Trophoblast cell (in vitro differentiated cells and primary cell): ENCODE results near the gene CHST15.

Source experiments
- DNase-seq, 2 donors: peaks; one replicate each; pipeline ENCODE4 v3.0.0-alpha.2; 2016
- H2AFZ ChIP-seq: 2 replicates; pipeline ENCODE4 v1.6.1; 2013; ENCODE audit warnings: low read length, moderate library complexity, mild to moderate bottlenecking; ENCODE audit not compliant: insufficient read depth, poor library complexity
- H2AK5ac ChIP-seq: 2 replicates; pipeline ENCODE4 v1.6.1; 2013; ENCODE audit warnings: mild to moderate bottlenecking, low read length
- H2BK120ac ChIP-seq: 2 replicates; pipeline ENCODE4 v1.6.1; 2013; ENCODE audit warnings: low read length, mild to moderate bottlenecking, moderate library complexity; ENCODE audit not compliant: insufficient read depth, poor library complexity
- H2BK12ac ChIP-seq: 2 replicates; pipeline ENCODE4 v1.6.1; 2013; ENCODE audit warnings: mild to moderate bottlenecking, low read length, moderate library complexity
- H2BK5ac ChIP-seq: 2 replicates; pipeline ENCODE4 v1.6.1; 2013; ENCODE audit warnings: low read length, low read depth, moderate library complexity, mild to moderate bottlenecking; ENCODE audit not compliant: poor library complexity
- H3K14ac ChIP-seq: 2 replicates; pipeline ENCODE4 v1.6.1; 2013; ENCODE audit warnings: mild to moderate bottlenecking, low read length
- H3K18ac ChIP-seq: 2 replicates; pipeline ENCODE4 v1.6.1; 2013; ENCODE audit warnings: mild to moderate bottlenecking, low read length
- H3K23ac ChIP-seq: 2 replicates; pipeline ENCODE4 v1.6.1; 2013; ENCODE audit warnings: low read length
- H3K27ac ChIP-seq: 2 replicates; pipeline ENCODE4 v1.5.1; 2013; ENCODE audit warnings: low read depth, mild to moderate bottlenecking, inconsistent platforms, low read length, moderate library complexity
- H3K27me3 ChIP-seq: 2 replicates; pipeline ENCODE4 v1.6.1; 2013; ENCODE audit warnings: inconsistent platforms, mild to moderate bottlenecking, low read length, moderate library complexity; ENCODE audit not compliant: insufficient read depth
- H3K36me3 ChIP-seq, 2 experiments: 1 replicate in 1 of 2; 2 replicates in 1 of 2; pipeline ENCODE4 v1.6.1; 2013; ENCODE audit warnings: low read length in 2 of 2, mild to moderate bottlenecking in 2 of 2, moderate library complexity in 1 of 2; ENCODE audit not compliant: insufficient read depth in 2 of 2, control insufficient read depth in 1 of 2
- H3K4ac ChIP-seq: 2 replicates; pipeline ENCODE4 v1.6.1; 2013; ENCODE audit warnings: low read depth, mild to moderate bottlenecking, low read length, moderate library complexity
- H3K4me1 ChIP-seq, 2 experiments: 1 replicate in 1 of 2; 2 replicates in 1 of 2; pipeline ENCODE4 v1.6.1; 2013; ENCODE audit warnings: low read length in 2 of 2, mild to moderate bottlenecking in 2 of 2, moderate library complexity in 1 of 2; ENCODE audit not compliant: insufficient read depth in 2 of 2, control insufficient read depth in 1 of 2
- H3K4me2 ChIP-seq: 2 replicates; pipeline ENCODE4 v1.6.1; 2013; ENCODE audit warnings: inconsistent platforms, mild to moderate bottlenecking, low read length, moderate library complexity
- H3K4me3 ChIP-seq: 2 replicates; pipeline ENCODE4 v1.5.1; 2013; ENCODE audit warnings: mild to moderate bottlenecking, low read depth, low read length, inconsistent platforms
- H3K79me1 ChIP-seq: one replicate; pipeline ENCODE4 v1.6.1; 2013; ENCODE audit warnings: low read length
- H3K79me2 ChIP-seq: 2 replicates; pipeline ENCODE4 v1.6.1; 2013; ENCODE audit warnings: low read length, mild to moderate bottlenecking; ENCODE audit not compliant: control insufficient read depth, insufficient read depth, poor library complexity
- H3K9ac ChIP-seq: 2 replicates; pipeline ENCODE4 v1.6.1; 2013; ENCODE audit warnings: mild to moderate bottlenecking, low read length
- H3K9me3 ChIP-seq: 2 replicates; pipeline ENCODE4 v1.6.1; 2013; ENCODE audit warnings: low read depth, mild to moderate bottlenecking, control low read depth, inconsistent platforms, low read length; ENCODE audit not compliant: insufficient read depth
- H4K12ac ChIP-seq: 2 replicates; pipeline ENCODE4 v1.6.1; 2013; ENCODE audit warnings: low read depth, mild to moderate bottlenecking, low read length, moderate library complexity
- H4K8ac ChIP-seq: 2 replicates; pipeline ENCODE4 v1.6.1; 2013; ENCODE audit warnings: low read depth, mild to moderate bottlenecking, low read length, moderate library complexity
- H4K91ac ChIP-seq: one replicate; pipeline ENCODE4 v1.6.1; 2013; ENCODE audit warnings: low read depth, mild to moderate bottlenecking, low read length, moderate library complexity
- WGBS: extraction: QIAGEN DNeasy Blood & Tissue Kit; methylation state at CpG from one replicate; pipeline ENCODE4 v1.1.7; 2013; ENCODE audit warnings: missing lambda C conversion rate; ENCODE audit not compliant: insufficient read length, insufficient coverage; ENCODE audit errors: extremely low coverage; 5-methylcytosine and 5-hydroxymethylcytosine counted together

The CHST15 gene

DNA sequence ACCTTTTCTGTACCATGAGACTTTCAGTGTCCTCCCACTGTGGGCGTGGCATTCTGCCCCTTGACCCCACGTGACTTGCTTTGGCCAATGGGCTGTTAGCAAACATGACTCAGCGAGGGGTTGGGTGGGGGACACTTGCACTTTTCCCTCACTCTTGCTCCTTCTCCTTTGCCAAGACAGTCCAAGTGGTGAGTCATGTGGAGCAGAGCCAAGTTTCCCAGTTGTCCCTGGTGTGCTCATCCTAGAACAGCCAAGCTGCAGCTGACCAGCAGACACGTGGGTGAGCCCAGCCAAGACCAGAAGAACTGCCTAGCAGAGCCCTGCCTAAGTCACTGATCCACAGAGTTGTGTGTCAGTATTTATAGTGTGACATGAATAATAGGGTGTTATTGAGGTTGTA lies 119.0 kb downstream of the CHST15 start:
- Histone ChIP-seq H3K9ac (no peak overlapping the region), H3K18ac (no peak overlapping the region), H2BK5ac (no peak overlapping the region), H3K4me2 (no peak overlapping the region), H3K79me2 (no peaks in the 10 kb centered on the region), H3K23ac (no peak overlapping the region), H2AK5ac (no peak overlapping the region), H3K36me3 (no peaks in the 10 kb centered on the region), H4K8ac (no peak overlapping the region), H3K4me3 (no peak overlapping the region), H2BK12ac (no peak overlapping the region), H4K12ac (no peak overlapping the region), H2AFZ (no peak overlapping the region), H3K79me1 (no peaks in the 10 kb centered on the region), H4K91ac (no peak overlapping the region), H3K4me1 (peaks cover 0 to 1% of the 10 kb centered on the region in 2 experiments), H2BK120ac (no peak overlapping the region), H3K27ac (no peak overlapping the region), H3K9me3 (peaks cover 7% of the 10 kb centered on the region), H3K27me3 (peaks cover 20% of the 10 kb centered on the region), H3K4ac (no peak overlapping the region), H3K14ac (no peak overlapping the region)
- DNase-seq, result no peak
- WGBS, result no CpG with 5 or more reads among the region's 4 CpGs

DNA sequence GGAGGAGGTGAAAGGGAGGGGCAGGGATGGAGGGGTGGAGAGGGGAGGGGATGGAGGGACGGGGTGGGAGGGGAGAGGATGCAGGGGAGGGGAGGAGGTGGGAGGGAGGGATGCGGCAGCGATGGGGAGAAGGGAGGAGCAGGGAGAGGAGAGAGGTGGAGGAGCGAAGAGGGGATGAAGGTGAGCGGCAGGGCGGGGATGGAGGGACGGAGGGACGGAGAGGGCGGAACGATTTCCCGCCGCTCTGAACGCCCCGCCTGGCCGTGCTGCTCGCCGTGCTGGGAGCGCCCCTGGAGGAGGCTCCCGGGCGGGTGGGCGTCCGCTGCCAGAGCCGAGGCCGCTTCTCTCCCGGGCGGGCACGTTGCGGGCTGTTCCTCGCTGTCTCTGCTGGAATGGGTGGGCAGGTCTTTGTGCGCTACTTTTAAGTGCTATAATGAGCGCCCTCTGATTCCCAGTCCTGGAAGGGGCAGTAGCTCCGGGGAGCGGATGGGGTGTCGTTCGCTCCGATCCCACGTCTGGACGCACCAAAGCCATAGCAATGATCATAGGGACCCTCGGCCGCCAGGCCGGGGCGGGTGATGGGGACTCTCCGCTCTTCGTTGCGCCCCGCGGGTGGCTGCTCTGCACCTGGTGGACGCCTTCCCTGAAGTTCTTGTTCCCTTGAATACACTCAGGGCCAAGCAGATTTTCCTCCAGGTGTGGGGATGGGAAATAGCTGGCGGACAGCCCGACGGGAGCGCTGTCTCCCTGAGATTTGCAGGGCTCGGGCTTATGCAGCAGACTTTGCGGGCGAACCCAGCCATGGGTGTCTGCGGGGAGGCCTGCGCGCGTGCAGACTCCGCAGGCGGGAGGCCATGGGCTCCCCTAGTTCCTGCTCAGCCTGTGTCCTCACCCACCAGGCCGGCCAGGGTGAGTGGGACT lies 120.7 kb downstream of the CHST15 start:
- no peak overlapping the region for H3K9ac ChIP-seq
- H2BK12ac ChIP-seq, result no peak overlapping the region
- no peak overlapping the region for H3K14ac ChIP-seq
- no peak overlapping the region for H2AK5ac ChIP-seq
- H3K36me3 ChIP-seq, result no peaks in the 10 kb centered on the region
- no peak overlapping the region for H2BK5ac ChIP-seq
- H3K79me1 ChIP-seq, result no peaks in the 10 kb centered on the region
- no peak overlapping the region for H2AFZ ChIP-seq
- H4K8ac ChIP-seq, result no peak overlapping the region
- no peak overlapping the region for H3K23ac ChIP-seq
- H2BK120ac ChIP-seq, result no peak overlapping the region
- H3K4me3 ChIP-seq, result peak overlapping the region; percentile 25
- peaks cover 7% of the 10 kb centered on the region for H3K9me3 ChIP-seq
- no CpG with 5 or more reads among the region's 62 CpGs for WGBS
- H3K18ac ChIP-seq, result no peak overlapping the region
- no peaks in the 10 kb centered on the region for H3K79me2 ChIP-seq
- DNase-seq, result no peak
- H3K4me2 ChIP-seq, result peak overlapping the region; percentile 42
- H3K27me3 ChIP-seq, result peaks cover 20% of the 10 kb centered on the region
- no peak overlapping the region for H3K27ac ChIP-seq
- no peak overlapping the region for H4K91ac ChIP-seq
- no peak overlapping the region for H3K4ac ChIP-seq
- peaks cover 0 to 1% of the 10 kb centered on the region in 2 experiments for H3K4me1 ChIP-seq
- no peak overlapping the region for H4K12ac ChIP-seq

DNA sequence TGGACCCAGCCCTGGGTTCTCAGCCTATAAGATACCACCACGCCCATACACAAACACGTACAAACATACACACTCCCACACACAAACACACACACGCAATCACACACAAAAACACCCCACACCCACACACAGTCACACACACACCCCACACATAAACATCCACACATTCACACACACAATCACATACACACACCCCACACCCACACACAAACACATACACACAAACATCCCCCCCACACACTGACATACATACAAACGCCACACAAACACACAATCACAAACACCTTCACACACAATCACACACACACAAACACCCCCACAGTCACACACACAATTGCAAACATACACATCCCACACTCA lies 122.5 kb downstream of the CHST15 start:
- Histone ChIP-seq H3K27ac (no peak overlapping the region), H3K27me3 (peaks cover 20% of the 10 kb centered on the region), H3K14ac (no peak overlapping the region), H4K12ac (no peak overlapping the region), H3K18ac (no peak overlapping the region), H3K9me3 (peaks cover 7% of the 10 kb centered on the region), H2BK5ac (no peak overlapping the region), H3K9ac (no peak overlapping the region), H2AFZ (no peak overlapping the region), H3K79me1 (no peaks in the 10 kb centered on the region), H4K91ac (no peak overlapping the region), H3K23ac (peak overlapping the region; percentile 63), H3K4me3 (peak overlapping the region; percentile 44), H3K4me2 (no peak overlapping the region), H3K79me2 (no peaks in the 10 kb centered on the region), H3K4me1 (peaks cover 0 to 1% of the 10 kb centered on the region in 2 experiments), H3K4ac (no peak overlapping the region), H2BK120ac (no peak overlapping the region), H2BK12ac (no peak overlapping the region), H4K8ac (no peak overlapping the region), H2AK5ac (no peak overlapping the region), H3K36me3 (no peaks in the 10 kb centered on the region)
- DNase-seq, result no peak
- whole genome bisulfite sequencing, result 100% methylated on average over 2 of the region's 4 CpGs

DNA sequence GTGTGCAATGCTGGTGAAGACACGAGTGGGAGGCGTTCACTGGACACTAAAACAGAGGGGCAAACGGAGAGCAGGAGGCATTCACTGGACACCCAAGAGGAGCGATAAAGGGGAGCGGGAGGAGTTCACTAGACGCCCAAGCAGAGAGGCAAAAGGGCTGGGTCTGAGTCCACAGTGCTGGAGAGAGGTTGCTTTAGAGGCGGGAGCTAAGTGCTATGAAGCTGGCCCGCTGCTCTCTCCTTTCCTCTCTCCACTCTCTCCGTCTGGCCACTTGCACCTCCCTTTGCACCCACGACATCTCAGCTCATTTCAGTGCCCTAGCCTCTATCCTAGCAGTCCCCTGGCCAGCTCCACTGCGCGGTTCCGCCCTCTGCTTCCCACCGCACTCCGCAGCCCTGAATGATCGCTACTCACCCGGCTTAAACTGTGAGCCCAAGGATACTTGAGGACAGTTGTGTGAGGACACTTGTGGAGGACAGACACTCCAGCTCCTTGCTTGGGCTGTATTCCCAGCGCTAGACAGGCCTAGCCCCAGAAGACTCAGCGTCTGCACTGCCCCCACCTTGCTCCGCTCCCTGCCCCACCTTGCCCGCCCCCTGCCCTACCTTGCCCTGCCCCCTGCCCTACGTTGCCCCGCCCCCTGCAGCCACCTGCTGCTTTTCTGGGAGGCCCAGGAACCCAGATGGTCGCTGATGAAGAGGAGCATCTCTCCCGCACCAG lies 123.0 kb downstream of the CHST15 start:
- Histone ChIP-seq H3K79me2 (no peaks in the 10 kb centered on the region), H3K27ac (no peak overlapping the region), H3K4me3 (no peak overlapping the region), H3K9ac (no peak overlapping the region), H2BK120ac (no peak overlapping the region), H4K91ac (no peak overlapping the region), H3K27me3 (peaks cover 20% of the 10 kb centered on the region), H3K4me1 (peaks cover 0 to 1% of the 10 kb centered on the region in 2 experiments), H2AK5ac (no peak overlapping the region), H2AFZ (no peak overlapping the region), H3K18ac (no peak overlapping the region), H3K36me3 (no peaks in the 10 kb centered on the region), H3K79me1 (no peaks in the 10 kb centered on the region), H4K8ac (no peak overlapping the region), H2BK5ac (no peak overlapping the region), H3K4me2 (no peak overlapping the region), H3K23ac (no peak overlapping the region), H3K4ac (no peak overlapping the region), H2BK12ac (no peak overlapping the region), H3K14ac (no peak overlapping the region), H3K9me3 (peaks cover 7% of the 10 kb centered on the region), H4K12ac (no peak overlapping the region)
- WGBS, result no CpG with 5 or more reads among the region's 25 CpGs
- DNase-seq, result no peak
